GM10248 (cell line): ENCODE results near the gene G6PC1.
"Not testable (repeated sequence)": the region's sequence is repeated elsewhere in the genome, so short reads cannot be mapped to it uniquely, and the experiment has no call there.

Source experiments
- CTCF ChIA-PET: fragments of 300-600 bp; sonication (Branson Sonifier 250); formaldehyde crosslinking; extraction: SDS; loops from one replicate; lab custom pipeline; 2021; ENCODE audit warnings: antibody characterized with exemption; lab: Yijun Ruan, JAX
- POLR2A ChIA-PET: fragments of 350-650 bp; sonication (Branson Sonifier 250); formaldehyde crosslinking; extraction: SDS; loops from one replicate; lab custom pipeline; 2020; ENCODE audit warnings: antibody characterized with exemption; lab: Yijun Ruan, JAX
- DNase-seq: peaks from one replicate; pipeline ENCODE4 v3.0.0; 2012; ENCODE audit errors: extremely low spot score
- CTCF ChIP-seq: IDR thresholded peaks from 2 replicates; pipeline ENCODE4 v1.5.1; 2012; ENCODE audit warnings: mild to moderate bottlenecking, low read depth; ENCODE audit errors: extremely low read depth, missing control alignments, control extremely low read depth

G6PC1 gene

GRCh38 chr17:42877037-42877436, 23.6 kb upstream of the G6PC1 start:
- TF ChIP-seq CTCF, result no peak
- ChIA-PET CTCF (interaction anchor here (2.7 kb wide), 1 partner anchor 11 kb away, joined by 6 read pairs; no protein-coding TSS in a partner anchor), POLR2A (interaction anchor here (0.6 kb wide), 1 partner anchor 248 kb away, joined by 6 read pairs; the partner anchor contains the start of gene BRCA1)
- DNase-seq, result no peak

- TF ChIP-seq CTCF, result no peak
- DNase-seq, result no peak
- POLR2A ChIA-PET, result no interaction called here
- CTCF ChIA-PET, result interaction anchor here (2.7 kb wide), 1 partner anchor 9 kb away, joined by 6 read pairs; no protein-coding TSS in a partner anchor
Observed at GRCh38 chr17:42878123-42878880, 22.3 kb upstream of the G6PC1 start.

DNA sequence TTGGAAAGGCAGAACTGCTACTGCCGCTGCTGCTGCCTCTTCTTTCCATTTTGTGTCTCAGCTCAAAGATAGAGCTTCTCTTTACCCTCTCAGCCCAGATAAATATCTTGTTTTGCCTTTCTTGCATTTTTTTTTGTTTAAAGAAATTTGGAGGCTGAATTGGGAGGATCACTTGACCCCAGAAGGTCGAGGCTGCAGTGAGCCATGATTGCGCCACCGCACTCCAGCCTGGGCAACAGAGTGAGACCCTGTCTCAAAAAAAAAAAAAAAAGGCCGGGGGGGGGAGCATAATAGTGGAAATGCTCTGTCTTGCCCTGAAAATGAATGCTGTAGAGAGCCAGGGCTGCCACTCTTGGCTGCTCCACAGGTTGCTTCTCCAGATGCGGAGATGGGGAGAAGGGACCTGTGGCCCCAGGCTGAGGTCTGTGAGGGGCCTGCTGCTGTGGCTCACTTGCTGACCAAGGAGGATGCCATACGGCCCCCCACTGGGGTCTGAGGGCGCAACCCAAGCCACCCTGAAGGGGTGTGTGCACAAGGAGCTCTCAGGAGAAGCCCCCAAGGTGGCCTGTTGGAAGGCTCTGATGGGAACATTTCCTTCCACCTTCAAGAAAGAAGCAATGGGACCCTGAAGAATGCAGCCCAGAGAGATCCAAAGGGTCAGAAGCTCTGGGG, 21.5 kb upstream of the G6PC1 start:
- ChIA-PET CTCF (interaction anchor here (2.7 kb wide), 1 partner anchor 9 kb away, joined by 6 read pairs; no protein-coding TSS in a partner anchor), POLR2A (no interaction called here)
- no peak for TF ChIP-seq CTCF
- DNase-seq, result no peak

DNA sequence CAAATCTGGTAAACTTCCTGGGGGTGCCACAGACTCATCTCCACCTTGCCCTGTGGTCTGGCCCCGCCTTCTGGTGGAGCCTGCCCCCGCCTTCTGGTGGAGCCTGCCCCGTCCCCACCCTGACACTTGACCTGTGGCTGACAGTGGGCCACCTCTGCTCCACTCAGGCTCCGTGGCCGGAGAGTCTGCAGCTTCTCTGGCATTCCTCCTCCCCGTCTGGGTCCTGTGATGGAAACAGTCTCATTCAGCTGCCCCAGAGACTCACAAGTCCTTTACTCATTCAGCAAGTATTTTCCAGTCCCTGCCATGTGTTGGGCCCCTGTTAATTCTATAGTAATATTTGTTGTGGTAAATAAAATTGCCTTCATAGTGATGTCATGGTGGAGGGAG, 21.0 kb upstream of the G6PC1 start:
- TF ChIP-seq CTCF, result no peak
- ChIA-PET POLR2A (no interaction called here), CTCF (no interaction called here)
- DNase-seq, result no peak

DNA sequence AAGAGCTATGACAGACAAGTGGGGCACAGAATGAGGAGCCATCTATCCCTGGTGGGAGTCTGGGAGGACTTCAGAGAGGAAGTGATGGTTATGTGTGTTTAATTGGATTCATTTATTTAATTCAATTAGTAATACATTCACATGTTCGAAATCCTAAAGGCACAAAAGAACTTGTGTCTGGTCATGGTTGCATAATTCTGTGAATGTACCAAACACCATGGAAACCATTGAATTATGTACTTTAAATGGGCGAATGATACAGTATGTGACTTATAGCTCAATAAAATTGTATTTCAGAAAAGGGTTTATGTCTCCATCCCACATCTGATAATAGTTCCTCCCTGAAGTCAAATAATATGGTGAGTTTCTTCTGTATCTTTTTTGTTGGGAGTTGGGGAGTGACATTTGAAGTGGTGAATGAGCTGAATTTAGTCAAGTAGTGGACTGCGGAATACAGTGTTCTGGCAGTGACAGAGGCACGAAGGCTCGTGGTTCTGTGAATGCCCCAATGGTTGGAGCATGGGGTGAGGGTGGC, 19.8 kb upstream of the G6PC1 start:
- no peak for TF ChIP-seq CTCF
- POLR2A ChIA-PET, result no interaction called here
- CTCF ChIA-PET, result no interaction called here
- DNase-seq, result no peak

DNA sequence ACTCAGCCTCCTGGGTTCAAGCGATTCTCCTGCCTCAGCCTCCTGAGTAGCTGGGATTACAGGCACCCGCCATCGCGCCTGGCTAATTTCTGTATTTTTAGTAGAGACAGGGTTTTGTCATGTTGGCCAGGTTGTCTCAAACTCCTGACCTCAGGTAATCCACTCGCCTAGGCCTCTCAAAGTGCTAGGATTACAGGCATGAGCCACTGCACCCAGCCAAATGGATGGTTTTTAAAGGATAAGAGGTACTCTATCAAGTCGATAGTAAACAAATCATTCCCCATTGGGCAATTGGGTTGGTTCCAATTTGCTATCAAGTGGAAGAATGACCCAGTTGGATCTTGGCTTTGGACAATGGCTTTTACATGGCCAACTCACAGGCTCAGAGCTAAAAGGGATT, 18.9 kb upstream of the G6PC1 start:
- CTCF ChIA-PET, result interaction anchor here (0.6 to 1.0 kb wide), 2 partner anchors 8 to 12 kb away, joined by 3 read pairs; no protein-coding TSS in a partner anchor
- DNase-seq, POLR2A ChIA-PET: not testable (repeated sequence)
